PC-9 (cell line): ENCODE data around the gene FAM227A.

ENCODE experiments used
- EZH2 ChIP-seq: fragments of 200-600 bp; sonication (generic); IDR thresholded peaks from 2 replicates; pipeline ENCODE4 v1.8.0; 2017; ENCODE audit warnings: antibody characterized with exemption, low read depth
- TF ChIP-seq, protein P1 (sequence below): fragments of 200-600 bp; sonication (generic); conservative IDR thresholded peaks from 2 replicates; pipeline ENCODE4 v1.6.1; 2017; ENCODE audit warnings: mixed run types, antibody characterized with exemption, mild to moderate bottlenecking, moderate library complexity

- TF ChIP-seq, protein P1, sequence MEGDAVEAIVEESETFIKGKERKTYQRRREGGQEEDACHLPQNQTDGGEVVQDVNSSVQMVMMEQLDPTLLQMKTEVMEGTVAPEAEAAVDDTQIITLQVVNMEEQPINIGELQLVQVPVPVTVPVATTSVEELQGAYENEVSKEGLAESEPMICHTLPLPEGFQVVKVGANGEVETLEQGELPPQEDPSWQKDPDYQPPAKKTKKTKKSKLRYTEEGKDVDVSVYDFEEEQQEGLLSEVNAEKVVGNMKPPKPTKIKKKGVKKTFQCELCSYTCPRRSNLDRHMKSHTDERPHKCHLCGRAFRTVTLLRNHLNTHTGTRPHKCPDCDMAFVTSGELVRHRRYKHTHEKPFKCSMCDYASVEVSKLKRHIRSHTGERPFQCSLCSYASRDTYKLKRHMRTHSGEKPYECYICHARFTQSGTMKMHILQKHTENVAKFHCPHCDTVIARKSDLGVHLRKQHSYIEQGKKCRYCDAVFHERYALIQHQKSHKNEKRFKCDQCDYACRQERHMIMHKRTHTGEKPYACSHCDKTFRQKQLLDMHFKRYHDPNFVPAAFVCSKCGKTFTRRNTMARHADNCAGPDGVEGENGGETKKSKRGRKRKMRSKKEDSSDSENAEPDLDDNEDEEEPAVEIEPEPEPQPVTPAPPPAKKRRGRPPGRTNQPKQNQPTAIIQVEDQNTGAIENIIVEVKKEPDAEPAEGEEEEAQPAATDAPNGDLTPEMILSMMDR, result no peak
- TF ChIP-seq EZH2, result no peak
Observed at GRCh38 chr22:38540701-38541100, 115.5 kb downstream of the FAM227A start.
